Fibroblast of gingiva (primary cell): Measurements from ENCODE around the gene CELF4.

ENCODE experiments used
- DNase-seq: peaks from one replicate; pipeline ENCODE4 v3.0.0-alpha.2; 2011; ENCODE audit warnings: low read depth

The CELF4 gene

DNA sequence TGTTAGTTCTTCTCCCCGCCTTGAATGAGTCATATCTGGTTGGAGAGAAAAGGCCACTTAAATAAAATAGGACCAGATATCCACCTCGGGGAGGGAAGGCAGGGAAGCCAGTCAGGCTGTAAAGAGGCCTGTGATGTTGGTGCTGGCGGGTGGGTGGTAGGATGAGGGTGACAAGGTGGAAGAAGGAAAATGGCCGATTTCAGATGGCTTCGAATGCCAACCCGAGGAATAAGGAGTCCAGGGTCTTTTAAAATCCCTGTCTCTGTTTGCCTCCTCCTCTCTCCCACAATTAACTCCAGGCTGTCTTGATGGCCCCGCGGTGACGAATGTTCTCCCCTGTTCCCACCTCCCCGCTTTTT is 41.5 kb downstream of the CELF4 start:
- DNase-seq = no peak

DNA sequence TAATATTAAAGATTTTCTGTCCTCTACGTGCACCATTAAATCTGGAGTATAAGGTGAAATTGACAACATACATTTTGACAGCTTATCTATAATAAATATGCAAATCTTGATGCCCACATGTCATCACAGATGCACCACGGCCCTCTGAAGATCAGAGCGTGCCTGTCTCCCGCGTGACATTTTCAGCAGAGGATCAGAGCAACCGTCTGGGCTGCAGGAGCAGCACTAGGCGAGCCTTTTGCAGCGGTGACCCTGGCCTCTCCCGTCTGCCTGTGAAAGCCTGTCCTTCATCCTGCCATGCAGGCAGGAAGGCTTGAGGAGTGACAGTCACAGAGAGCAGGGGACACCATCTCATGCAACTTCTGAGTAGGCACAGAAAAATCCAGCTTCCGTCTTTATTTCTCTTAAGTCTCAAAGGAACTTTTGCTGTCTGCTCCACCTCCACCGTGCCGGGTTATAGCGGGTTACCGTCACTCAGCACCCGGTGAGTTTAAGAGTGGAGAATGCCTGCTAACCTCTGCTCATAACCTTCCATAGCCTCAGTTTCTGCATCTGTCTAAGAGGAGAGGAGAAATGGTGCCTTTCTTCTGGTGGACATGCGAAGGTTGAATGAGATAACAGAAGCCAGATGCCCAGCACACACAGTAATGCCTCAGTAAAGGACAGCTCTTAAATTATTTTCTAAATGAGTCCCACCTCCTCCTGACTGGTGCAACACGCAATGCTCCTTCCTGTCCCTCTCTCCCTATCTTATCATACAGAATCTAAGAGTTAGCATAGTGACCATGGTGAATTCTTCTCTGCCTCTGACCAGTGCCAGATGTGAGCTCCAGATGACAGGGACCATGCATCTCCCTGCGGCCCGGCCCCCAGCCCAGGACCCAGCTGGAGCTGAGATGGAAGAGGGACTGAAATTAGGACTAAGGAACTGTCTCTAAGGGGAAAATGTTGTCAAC is 43.8 kb downstream of the CELF4 start:
- no peak for DNase-seq

DNA sequence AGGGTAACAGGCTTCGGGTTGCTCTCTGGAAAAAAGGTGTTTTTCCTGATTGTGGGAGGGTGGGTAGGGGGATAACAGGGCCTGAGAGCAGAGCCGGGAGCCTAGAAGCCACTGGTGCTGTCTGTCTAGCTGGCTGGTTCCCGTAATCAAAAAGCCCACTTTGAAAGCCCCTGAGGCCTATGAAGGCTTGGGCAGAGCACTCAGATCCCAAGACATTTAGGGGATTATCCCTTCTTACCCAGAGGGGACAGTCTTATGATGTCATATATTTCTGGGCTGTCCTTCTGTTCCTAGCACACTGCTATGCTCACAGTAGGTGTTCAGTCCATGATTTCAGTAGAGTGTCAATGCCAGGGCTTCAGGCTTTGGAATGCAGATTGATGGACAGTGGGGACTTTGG is 45.1 kb downstream of the CELF4 start:
- no peak for DNase-seq

DNA sequence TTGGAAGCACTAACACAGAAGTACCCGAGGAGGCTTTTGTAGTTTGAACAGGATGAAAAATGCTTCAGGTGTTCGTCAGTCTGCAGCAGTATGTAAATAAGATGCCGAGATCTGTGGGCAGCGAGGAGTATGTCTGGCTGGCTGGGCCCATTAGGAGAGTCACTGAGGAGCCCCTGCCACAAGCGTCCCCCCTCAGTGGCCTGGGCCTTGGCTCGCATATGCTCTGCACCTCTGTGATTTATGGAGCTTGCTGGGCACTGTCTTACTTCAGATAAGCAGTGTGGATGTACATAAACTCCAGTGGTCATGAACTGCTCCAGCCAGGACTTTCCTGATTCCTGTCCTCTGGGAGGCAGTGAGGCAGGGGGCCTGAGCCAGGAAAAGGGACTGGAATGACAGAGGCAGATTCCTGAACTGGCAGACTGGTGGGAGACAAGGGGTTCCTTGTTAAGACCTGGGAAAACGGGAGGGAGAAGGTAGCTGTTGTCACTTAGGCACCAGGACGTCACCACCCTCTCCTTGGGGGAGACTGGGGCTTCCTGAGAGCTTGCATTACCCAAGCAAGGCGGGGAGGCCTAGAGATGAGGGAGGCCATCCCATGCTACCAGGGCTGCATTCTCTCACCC is 46.0 kb downstream of the CELF4 start:
- DNase-seq = no peak

DNA sequence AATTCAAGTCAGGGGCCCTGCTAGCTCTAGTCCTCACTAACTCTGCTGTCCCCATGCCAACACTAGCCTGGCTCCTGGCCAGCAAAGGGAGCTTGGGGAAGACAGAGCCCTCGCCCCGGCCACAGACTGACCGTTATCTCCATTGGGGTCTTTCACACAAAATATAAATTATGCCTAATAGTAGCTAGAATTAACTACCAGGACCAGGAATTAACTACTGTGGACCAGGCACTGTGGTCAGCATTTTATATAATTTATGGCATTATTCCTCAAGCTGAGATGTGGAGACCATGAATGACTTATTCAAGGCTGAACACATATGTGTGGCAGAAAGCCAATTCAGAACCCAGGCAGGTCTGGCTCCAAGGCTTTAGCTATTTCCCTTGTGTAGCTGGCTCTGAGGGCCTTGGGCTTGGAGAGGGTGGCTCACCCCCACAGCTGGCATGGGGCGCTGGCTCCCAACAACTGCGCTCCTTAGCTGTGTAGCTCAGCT is 49.2 kb downstream of the CELF4 start:
- DNase-seq = no peak

DNA sequence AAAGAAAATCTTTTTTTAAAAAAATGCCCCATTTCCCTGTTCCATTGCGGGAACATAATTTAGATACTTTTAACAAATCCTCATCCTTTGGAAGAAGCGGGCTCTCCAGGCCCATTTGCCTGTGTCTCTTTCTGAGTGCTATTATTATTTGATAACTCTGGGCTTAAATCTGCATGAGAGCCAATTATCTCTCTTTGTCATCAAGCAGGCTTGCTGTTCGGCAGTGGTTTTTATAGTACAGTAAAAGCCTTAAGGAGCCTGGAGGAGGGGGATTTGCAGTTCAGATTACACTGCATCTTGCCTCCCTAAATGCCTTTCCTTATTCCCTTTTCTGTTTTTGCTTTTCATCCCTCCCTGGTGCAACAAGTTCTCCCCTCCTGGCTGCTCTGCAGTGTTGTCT is 50.6 kb downstream of the CELF4 start:
- DNase-seq = no peak

DNA sequence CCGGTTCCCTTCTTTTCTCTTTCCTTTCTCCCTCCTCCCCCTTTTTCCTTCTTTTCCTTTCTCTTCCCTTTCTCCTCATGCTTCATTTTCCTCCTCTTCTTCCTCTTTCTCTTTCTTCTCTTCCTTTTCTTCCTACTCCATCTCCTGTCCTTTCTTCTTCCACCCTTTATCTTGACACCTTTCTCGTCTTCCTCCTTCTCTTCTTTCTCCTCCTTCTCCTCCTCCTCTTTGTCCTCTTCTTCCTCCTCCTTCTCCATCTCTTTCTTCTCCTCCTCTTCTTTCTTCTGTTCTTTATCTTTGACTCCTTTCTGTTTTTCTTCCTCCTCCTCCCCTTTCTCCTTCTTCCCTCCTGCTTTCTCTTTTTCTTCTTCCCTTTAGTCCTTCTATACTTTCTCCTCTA is 53.2 kb downstream of the CELF4 start:
- no peak for DNase-seq

DNA sequence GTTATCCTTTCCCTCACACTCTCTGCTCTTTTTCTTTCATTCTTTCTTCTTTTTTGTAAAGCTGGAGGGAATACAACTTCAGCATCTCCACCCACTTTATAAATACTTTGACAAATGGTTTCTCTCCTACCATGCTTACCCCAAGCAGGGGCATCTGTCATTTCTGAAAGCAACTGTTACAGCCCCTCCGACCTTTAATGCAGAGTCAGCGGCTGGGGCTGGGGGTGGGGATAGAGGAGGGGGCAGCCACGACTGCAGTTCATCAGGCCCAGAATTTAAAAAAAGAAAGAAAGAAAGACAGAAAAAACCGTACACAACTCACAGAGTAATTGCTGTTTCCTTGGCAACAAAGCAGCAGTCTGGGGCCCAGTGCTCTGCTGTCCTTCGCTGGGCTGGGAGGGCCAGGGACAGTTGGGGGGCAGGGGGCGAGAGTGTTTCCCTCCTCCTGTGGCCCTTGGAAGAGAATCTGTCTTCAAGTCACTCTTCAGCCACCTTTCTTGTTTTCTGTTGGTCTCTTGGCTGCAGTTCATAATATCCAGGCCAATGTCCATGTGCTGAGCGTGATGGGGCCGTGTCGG is 53.8 kb downstream of the CELF4 start:
- DNase-seq = no peak

DNA sequence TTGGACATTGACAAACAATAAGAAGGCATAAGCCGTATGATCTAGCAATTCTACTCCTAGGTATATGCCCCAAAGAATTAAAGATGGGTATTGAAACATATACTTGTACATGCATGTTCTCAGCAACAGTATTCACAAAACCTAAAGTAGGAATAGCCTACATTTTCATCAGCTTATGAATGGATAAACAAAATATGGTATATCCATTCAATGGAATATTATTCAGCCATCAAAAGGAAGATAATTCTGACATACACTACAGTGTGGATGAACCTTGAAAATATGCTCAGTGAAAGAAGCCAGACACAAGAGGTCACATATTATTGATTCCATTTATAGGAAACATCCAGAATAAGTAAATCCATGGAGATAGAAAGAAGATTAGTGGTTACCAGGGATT is 56.0 kb downstream of the CELF4 start:
- no peak for DNase-seq

DNA sequence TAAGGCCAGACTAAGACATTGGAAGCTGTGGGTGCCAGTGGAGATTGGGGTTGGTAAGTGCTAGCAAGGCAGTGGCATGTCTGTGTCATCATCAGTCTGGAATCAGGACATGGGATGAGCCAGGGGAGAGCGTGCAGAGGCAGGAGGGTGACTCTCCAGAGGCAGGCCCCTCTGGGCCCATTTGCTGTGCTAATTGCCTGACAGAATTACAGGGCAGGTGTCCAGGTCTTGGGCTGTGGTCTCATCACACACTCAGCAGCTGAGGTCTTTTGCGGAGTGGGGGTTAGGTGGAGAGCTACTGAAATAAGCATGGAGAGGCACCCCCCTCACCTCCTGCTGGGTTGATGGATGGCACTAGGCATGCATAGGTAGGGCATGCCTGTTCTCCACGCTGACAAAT is 57.4 kb downstream of the CELF4 start:
- no peak for DNase-seq

DNA sequence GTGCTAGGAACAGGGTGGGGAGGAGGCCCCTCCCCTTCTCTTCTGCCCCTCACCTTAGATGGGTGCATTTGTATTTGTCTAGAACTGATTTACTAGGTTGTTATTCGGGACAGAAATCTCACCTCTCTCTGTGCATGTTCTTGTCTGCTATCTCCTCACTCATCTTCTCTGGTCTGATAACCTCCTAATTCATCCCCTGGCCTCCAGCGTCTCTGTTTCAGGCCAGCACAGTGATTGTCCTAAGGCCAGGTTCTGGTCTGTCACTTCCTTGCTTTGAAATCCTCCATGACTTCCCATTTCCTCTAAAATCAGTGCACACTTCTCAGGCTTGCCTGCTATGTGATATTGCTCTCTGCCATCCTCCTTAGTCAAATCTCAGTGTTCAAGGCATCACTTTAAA is 58.4 kb downstream of the CELF4 start:
- no peak for DNase-seq

DNA sequence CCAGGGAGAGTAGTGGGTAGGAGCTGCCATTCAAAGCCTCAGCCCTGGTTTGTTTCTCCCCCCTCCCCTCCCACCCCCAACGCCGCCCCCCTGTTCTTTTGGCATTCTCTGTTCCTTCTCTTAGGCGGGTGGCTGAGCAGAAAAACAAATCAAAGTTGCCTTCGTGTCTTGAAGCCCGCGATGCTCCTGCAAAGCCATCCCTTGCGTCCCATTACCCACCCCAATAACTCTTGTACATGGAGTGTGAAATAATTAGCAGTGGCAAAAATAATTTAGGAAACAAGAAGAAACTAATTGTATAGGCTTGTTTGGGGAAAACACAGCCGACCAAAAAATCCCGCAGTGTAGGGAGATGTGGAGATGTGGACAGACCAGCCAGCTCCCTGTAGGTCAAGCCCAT is 59.6 kb downstream of the CELF4 start:
- DNase-seq = no peak

DNA sequence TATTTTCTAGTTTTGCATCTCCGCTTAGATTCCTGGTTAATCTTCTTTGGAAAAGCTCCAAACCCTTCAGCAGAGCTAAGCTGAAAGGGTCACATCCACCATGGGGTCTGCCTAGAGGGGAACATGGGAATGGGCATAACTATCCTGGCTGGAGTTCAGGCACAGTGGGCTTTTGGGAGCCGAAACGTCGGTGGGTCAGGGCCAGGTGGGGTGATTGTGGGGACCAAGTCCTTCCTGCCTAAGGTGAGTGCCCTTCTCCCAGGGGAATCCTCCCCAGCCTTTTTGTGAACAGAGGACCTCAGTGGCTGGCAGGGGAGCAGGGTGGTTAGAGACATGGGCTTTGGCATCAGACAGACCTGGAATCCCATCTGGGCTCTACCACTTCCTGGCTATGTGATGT is 60.3 kb downstream of the CELF4 start:
- no peak for DNase-seq

DNA sequence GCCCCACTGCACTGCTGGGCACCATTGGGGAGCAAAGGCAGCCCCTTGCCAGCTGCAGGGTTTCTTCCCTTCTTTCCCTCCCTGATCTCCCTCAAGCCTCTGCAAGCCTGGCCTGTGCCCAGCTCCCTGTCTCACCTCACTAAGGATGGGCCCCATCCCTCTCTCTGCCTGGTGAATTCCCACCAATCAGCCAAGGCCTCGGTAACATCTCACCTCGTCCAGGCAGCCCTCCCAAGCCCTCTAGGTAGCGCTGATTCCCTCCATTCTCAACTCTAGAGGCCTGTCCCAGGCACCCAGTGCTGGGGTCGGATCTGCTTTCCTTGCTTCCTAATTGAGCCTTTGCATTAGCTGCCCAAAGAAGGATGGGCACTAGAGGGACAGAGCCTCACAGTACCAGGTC is 63.0 kb downstream of the CELF4 start:
- no peak for DNase-seq

DNA sequence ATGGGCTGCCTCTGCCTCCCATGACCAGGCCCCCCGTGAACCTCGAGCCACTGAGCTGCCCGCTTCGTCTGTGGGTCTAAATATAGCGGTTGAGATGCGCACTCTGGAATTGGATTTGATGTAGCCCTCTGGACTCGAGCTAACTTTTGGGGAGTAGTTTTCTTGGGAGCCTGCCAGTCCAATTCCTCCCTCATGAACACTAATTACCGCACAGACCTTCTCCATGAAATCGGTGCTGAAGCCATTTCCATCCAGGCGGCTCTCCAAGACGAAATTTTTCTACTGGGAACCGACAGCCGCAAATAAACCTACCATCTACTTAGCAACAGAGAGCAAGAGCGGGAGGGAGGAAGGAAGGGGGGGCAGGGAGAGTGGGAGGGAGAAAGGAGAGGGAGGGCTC is 63.6 kb downstream of the CELF4 start:
- no peak for DNase-seq

DNA sequence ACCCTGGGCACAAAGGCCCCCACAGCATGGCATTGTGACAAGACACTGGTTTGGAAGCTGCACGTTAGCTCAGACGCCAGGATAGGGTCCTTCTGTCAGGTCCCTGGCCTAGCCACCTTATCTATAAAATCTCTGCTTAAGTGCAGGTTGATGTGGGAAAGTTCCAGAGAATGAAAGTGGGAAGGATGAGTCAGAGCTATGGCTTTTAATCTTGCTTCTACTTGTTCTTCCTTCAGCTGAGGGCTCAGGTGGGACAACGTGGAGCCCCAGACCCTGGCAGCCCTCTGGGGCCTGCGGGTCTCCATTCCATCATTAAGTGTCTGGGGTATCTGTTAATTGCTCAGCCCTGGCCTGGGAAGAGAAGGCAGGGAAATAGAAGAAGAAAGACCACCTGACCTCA is 64.5 kb downstream of the CELF4 start:
- DNase-seq = no peak

DNA sequence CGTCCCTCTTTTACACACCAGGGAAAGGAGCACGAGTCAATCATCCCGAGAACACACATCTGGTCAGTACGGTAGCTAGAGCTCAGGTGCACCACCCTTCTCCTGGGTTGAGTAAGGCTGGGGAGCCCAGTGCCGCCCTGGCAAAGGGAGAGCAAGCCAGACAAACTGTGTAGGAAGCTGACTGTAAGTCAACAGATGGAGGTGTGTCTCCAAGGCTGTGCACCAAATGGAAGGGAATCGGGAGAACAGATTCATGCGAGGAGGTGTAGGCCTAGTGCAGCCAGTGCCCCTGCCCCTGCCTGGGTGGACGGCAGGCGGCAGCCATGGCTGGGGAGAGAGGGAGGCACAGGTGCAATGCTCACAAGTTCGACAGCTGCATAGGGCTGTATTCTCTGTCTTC is 65.7 kb downstream of the CELF4 start:
- no peak for DNase-seq

DNA sequence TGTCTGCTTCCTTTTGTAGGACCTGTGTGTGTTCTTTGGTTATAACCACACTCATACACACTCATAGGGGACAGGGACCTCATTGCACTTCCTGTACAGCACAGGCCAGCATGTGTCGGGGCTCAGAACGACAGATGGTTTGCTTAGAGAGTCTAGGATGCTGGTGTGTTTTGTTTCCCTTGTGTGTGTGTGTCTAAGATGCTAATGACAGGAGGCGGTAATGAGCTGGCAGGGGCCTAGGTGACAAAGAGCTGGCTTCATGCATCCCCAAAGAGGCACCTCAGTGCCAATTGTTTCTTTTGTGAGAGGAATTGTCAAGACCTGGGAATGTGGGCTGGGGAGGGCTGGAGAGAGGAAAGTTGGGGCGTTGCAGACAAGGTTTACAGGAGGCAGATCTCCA is 66.6 kb downstream of the CELF4 start:
- DNase-seq = no peak

DNA sequence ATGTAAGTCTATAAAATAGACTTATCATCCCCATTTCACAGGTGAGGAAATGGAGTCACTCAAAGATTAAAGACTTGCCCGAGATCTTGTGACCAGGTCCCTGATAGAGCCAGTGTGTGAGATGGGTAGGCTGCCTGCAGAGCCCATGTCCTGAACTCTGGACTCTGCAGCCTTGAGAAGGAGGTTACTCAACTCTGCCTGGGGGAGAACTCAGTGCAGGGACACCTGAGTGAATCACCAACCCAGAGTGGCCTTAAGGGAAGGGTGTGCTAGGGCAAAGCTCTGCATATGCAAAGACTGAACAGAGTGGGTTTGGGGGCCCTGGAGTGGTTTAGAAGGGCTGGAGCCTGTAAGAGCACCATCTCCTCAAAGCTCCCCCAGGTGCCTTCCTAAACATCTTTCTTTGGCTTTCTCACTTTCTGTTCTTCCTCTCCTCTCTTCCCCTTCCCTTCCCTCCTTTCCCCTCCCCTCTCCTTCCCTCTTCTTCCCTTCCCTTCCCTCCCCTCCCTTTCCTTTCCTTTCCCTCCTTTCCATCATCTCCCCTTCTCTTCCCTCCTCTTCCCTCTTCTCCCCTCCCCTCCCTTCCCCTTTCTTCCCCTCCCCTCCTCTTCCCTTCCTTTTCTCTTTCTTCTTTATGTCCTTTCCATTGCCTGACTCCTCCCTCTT is 67.6 kb downstream of the CELF4 start:
- DNase-seq = no peak

DNA sequence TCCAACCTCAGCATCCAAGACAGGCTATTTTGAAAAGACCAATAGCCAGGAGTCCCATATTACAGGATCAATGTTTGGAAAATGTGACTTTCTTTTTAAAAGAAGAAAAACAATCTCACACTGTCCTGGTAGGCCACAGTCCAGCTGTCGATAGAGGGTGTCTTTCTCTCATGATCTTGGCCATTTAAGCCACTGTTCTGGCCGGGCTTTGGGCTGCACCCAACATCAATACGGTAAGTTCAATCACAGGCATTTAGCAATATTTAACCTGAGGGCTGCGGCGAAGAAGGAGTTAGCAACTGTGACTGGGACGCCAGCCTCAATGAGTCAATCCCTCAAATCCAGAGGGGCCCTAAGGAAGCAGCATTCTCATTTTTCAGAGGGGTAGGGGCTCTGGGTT is 69.0 kb downstream of the CELF4 start:
- no peak for DNase-seq

DNA sequence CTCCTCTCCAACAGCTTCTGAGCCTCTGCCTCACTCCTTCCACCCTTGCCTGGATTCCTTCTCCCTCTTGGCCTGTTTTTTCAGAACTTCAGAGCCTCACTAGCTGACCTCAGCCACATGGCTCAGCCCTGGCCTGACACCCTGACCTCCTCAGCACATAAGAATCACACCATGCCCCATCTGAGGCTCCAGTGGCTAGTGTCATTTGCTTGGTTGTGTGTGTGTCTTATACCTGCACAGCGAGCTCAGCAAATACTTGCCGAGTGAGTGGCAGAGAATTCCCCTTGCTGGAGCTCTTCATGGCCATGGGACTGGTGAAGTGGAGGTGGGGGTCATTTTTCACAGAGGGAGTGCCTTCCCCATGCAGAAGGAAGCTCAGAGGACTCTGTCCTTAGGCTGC is 70.2 kb downstream of the CELF4 start:
- no peak for DNase-seq

DNA sequence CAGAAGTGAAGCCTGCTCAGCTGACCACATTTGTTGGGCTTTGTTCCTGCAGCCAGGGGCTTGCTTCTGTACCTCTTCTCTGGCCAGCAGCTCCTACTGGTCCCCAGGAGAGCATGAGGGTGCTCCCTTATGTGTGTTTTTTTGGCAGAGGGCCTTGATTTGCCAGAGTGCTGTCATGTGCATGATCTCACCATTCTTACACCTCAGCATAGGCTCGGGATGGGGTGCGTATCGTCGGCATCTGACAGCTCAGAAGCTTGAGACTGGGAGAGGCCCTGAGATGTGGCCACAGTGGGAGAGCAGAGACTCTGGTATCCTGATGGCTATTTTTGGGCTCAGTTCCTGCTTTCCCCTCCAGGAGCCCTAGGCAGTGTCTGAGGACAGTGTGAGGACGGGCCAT is 71.2 kb downstream of the CELF4 start:
- no peak for DNase-seq
